Gastrocnemius medialis (tissue), 4 donors: ENCODE measurements around the gene HS3ST3A1. TPM values are rescaled to one million over a fixed set of nuclear protein-coding genes. Genes with fewer than 3 reads are reported as not detected.

ENCODE experiments used
- ATAC-seq, 2 donors: fragments of 150-250 bp; one replicate each; pipeline ENCODE4 v1.9.1; 2016
- DNase-seq, 2 donors: peaks; one replicate each; pipeline ENCODE4 v3.0.0-alpha.2; 2019
- H3K27ac ChIP-seq, 4 donors: fragments of 200-600 bp; sonication (generic); 1 replicate in 1 of 4; 2 replicates in 3 of 4; pipeline ENCODE4 v1.5.1; 2016 to 2018; ENCODE audit warnings: mild to moderate bottlenecking in 2 of 4, moderate library complexity in 1 of 4
- H3K27me3 ChIP-seq, 3 donors: fragments of 200-600 bp; sonication (generic) in 2 of 3; 1 replicate in 1 of 3; 2 replicates in 2 of 3; pipeline versions ENCODE4 v1.5.1 to v1.6.0; 2016 to 2019; ENCODE audit warnings: mild to moderate bottlenecking in 1 of 3, moderate library complexity in 1 of 3
- H3K36me3 ChIP-seq, 2 donors: fragments of 200-600 bp; sonication (generic) in 1 of 2; one replicate each; pipeline ENCODE4 v1.5.1; 2017 to 2018
- H3K4me1 ChIP-seq, 2 donors: fragments of 200-600 bp; sonication (generic) in 1 of 2; one replicate each; pipeline ENCODE4 v1.5.1; 2016 to 2017; ENCODE audit warnings: mild to moderate bottlenecking in 2 of 2
- H3K4me3 ChIP-seq, 4 donors: fragments of 200-600 bp; sonication (generic) in 3 of 4; 1 replicate in 1 of 4; 2 replicates in 3 of 4; pipeline ENCODE4 v1.5.1; 2016 to 2019; ENCODE audit warnings: mild to moderate bottlenecking in 2 of 4
- H3K9me3 ChIP-seq, 3 donors: fragments of 200-600 bp; sonication (generic) in 2 of 3; 1 replicate in 1 of 3; 2 replicates in 2 of 3; pipeline ENCODE4 v1.5.1; 2016 to 2019
- POLR2A ChIP-seq, 2 donors: fragments of 450-650 bp; IDR thresholded peaks; one replicate each; pipeline ENCODE4 v1.6.1; 2017; ENCODE audit warnings: antibody characterized with exemption in 2 of 2, mild to moderate bottlenecking in 2 of 2, moderate library complexity in 2 of 2
- in situ Hi-C, 4 donors: fragments of 200-750 bp; cut with MboI; loops; one replicate each; pipeline versions ENCODE4 v1.15.0 to v1.8.0; 2017; ENCODE audit warnings: low sequenced_read_pairs in 4 of 4
- intact Hi-C: fragments of 100-400 bp; cut with DNase I; formaldehyde crosslinking; loops from one replicate; pipeline ENCODE4 v1.15.1; 2023; ENCODE audit warnings: low total_unique reads
- total RNA-seq, 4 donors: library from RNA; depleted of rRNA; stranded (reverse); fragments of >200 nt; gene quantifications; one replicate each; pipeline versions ENCODE4 v1.1.0 to v1.2.3, GENCODE V29; 2016
- TF ChIP-seq, protein P1 (sequence below), 5 experiments: fragments of 450-650 bp in 3 of 5; fragments of 200-600 bp in 2 of 5; sonication (generic) in 2 of 5; IDR thresholded peaks in 4 of 5; conservative IDR thresholded peaks in 1 of 5; 1 replicate in 4 of 5; 2 replicates in 1 of 5; pipeline ENCODE4 v1.5.1; 2016 to 2019; ENCODE audit warnings: antibody characterized with exemption in 5 of 5, mild to moderate bottlenecking in 3 of 5, moderate library complexity in 3 of 5

The HS3ST3A1 gene
- total RNA-seq, 4 donors from 2014 or later: 0.23 to 1.4 (median 0.85) TPM

- Histone ChIP-seq H3K27me3 (no peaks in the 10 kb centered on the region), H3K4me1 (no peaks in the 10 kb centered on the region), H3K4me3 (no peak overlapping the region), H3K9me3 (no peaks in the 10 kb centered on the region), H3K36me3 (no peaks in the 10 kb centered on the region), H3K27ac (no peak overlapping the region)
- peak; percentile 45 to 75 for ATAC-seq
- TF ChIP-seq, protein P1, sequence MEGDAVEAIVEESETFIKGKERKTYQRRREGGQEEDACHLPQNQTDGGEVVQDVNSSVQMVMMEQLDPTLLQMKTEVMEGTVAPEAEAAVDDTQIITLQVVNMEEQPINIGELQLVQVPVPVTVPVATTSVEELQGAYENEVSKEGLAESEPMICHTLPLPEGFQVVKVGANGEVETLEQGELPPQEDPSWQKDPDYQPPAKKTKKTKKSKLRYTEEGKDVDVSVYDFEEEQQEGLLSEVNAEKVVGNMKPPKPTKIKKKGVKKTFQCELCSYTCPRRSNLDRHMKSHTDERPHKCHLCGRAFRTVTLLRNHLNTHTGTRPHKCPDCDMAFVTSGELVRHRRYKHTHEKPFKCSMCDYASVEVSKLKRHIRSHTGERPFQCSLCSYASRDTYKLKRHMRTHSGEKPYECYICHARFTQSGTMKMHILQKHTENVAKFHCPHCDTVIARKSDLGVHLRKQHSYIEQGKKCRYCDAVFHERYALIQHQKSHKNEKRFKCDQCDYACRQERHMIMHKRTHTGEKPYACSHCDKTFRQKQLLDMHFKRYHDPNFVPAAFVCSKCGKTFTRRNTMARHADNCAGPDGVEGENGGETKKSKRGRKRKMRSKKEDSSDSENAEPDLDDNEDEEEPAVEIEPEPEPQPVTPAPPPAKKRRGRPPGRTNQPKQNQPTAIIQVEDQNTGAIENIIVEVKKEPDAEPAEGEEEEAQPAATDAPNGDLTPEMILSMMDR (IDR thresholded peaks at IDR 0.05 in 4 of 5, conservative IDR thresholded peaks at IDR 0.05 in 1 of 5): no peak
- no peak for TF ChIP-seq POLR2A (IDR thresholded peaks at IDR 0.05)
- in situ Hi-C loops: no loop called here
- no peak for DNase-seq
- intact Hi-C loops: no loop called here
Observed at GRCh38 chr17:13561606-13562270, 40.0 kb downstream of the HS3ST3A1 start.

- in situ Hi-C loops: no loop called here
- no peak overlapping the region for H3K4me3 ChIP-seq
- no peak overlapping the region for H3K27ac ChIP-seq
Observed at GRCh38 chr17:13560935-13561334, 40.8 kb downstream of the HS3ST3A1 start.

GRCh38 chr17:13558588-13558987 is 43.1 kb downstream of the HS3ST3A1 start:
- no peaks in the 10 kb centered on the region for H3K9me3 ChIP-seq
- H3K27me3 ChIP-seq: no peaks in the 10 kb centered on the region
- ATAC-seq (no peak), DNase-seq (no peak)
- intact Hi-C loops: no loop called here
- no peak for TF ChIP-seq POLR2A (IDR thresholded peaks at IDR 0.05)
- TF ChIP-seq, protein P1 (IDR thresholded peaks at IDR 0.05 in 4 of 5, conservative IDR thresholded peaks at IDR 0.05 in 1 of 5): no peak
- no peak overlapping the region for H3K4me3 ChIP-seq
- H3K36me3 ChIP-seq: no peaks in the 10 kb centered on the region
- in situ Hi-C loops: no loop called here
- no peak overlapping the region for H3K27ac ChIP-seq
- H3K4me1 ChIP-seq: no peaks in the 10 kb centered on the region

More at GRCh38 chr17:13560935-13561334, 40.8 kb downstream of the HS3ST3A1 start:
- TF ChIP-seq POLR2A (IDR thresholded peaks at IDR 0.05): no peak
- TF ChIP-seq, protein P1 (IDR thresholded peaks at IDR 0.05 in 4 of 5, conservative IDR thresholded peaks at IDR 0.05 in 1 of 5): no peak
- Histone ChIP-seq H3K4me1 (no peaks in the 10 kb centered on the region), H3K36me3 (no peaks in the 10 kb centered on the region), H3K9me3 (no peaks in the 10 kb centered on the region), H3K27me3 (no peaks in the 10 kb centered on the region)
- no peak for DNase-seq
- no peak for ATAC-seq
- intact Hi-C loops: no loop called here

DNA sequence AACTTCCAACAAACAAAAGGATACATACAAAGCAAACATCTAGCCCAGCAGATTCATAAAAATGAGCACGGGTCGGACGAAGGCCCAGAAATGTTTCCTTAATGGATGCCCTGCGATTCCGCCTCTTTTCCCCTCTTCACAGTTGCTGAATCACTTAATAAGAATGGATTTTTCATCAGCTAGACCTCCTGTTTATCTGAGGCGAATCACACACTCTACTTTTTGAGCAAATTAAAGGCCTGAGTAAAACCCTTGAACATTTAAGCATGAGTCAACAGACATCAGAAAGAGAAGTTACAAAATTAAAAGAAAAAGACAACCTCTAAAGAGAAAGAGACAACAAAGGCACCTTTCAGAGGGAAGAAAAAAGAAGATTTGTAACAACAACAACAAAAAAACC is 44.7 kb downstream of the HS3ST3A1 start:
- ATAC-seq (no peak), DNase-seq (no peak)
- in situ Hi-C loops: no loop called here
- Histone ChIP-seq H3K9me3 (no peaks in the 10 kb centered on the region), H3K36me3 (no peaks in the 10 kb centered on the region), H3K4me3 (no peak overlapping the region), H3K4me1 (no peaks in the 10 kb centered on the region), H3K27me3 (no peaks in the 10 kb centered on the region), H3K27ac (no peak overlapping the region)
- TF ChIP-seq, protein P1 (IDR thresholded peaks at IDR 0.05 in 4 of 5, conservative IDR thresholded peaks at IDR 0.05 in 1 of 5): no peak
- no peak for TF ChIP-seq POLR2A (IDR thresholded peaks at IDR 0.05)
- intact Hi-C loops: no loop called here

- DNase-seq (no peak), ATAC-seq (no peak)
- no peak overlapping the region for H3K4me3 ChIP-seq
- no peaks in the 10 kb centered on the region for H3K27me3 ChIP-seq
- no peaks in the 10 kb centered on the region for H3K36me3 ChIP-seq
- in situ Hi-C loops (no loop called here), intact Hi-C loops (no loop called here)
- TF ChIP-seq, protein P1 (IDR thresholded peaks at IDR 0.05 in 4 of 5, conservative IDR thresholded peaks at IDR 0.05 in 1 of 5): no peak
- TF ChIP-seq POLR2A (IDR thresholded peaks at IDR 0.05): no peak
- H3K27ac ChIP-seq: no peak overlapping the region
- no peaks in the 10 kb centered on the region for H3K9me3 ChIP-seq
- no peaks in the 10 kb centered on the region for H3K4me1 ChIP-seq
Observed at GRCh38 chr17:13554231-13554630, 47.5 kb downstream of the HS3ST3A1 start.
